ENCODE results near the gene FHOD1.

Gene FHOD1

GRCh38 chr16:67191995-67192681 lies 55.1 kb downstream of the FHOD1 start, which contains the start of gene E2F4:
E2F4 (plus strand) TSS chr16:67192155; CDS start chr16:67192228, 73 bp downstream.
- no peak for TF ChIP-seq CTCF (IDR thresholded peaks at IDR 0.05; ENCODE audit: insufficient read depth, low read length, poor library complexity, severe bottlenecking)
- peaks cover 26% of the 10 kb centered on the region for H3K36me3 ChIP-seq (ENCODE audit: control insufficient read depth, insufficient read depth, low read length)
- peak; percentile 91 for DNase-seq (ENCODE audit: extremely low read depth, insufficient read length)
- no peaks in the 10 kb centered on the region for H3K27me3 ChIP-seq (replicated peaks; ENCODE audit: control insufficient read depth, insufficient read depth, low read length)
- peak within 1 kb of the TSS; percentile 100 for H3K4me3 ChIP-seq (replicated peaks; ENCODE audit: low read depth, low read length)

DNA sequence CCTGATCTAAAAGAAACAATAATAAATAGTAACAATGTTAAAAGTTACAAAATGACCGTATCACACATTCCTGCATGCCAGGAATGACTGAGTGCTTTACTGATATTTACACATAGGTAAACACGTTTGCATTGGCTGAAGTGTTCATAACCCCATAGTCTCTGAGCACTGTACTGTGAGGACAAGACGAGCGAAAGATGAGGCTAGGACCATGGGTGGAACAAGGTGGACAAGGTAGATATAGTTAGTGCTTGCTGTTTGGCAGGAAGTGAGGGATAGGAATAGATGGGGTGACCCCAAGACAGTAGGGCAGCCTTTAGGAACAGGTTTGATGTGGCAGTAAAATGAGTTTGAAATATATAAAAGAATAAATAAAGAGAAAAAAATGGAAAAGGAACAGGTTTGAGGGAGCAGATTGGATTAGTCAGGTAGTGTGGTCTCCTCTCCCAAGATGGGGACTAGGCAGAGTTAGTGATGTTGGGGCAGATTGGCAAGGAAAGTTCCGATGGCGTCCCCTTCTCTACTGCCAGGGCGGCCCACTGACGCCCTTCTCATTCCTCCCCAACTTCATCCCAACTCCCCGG lies 55.8 kb downstream of the FHOD1 start:
- peak overlapping the region; percentile 100 for H3K4me3 ChIP-seq (replicated peaks; ENCODE audit: low read depth, low read length)
- H3K36me3 ChIP-seq (ENCODE audit: control insufficient read depth, insufficient read depth, low read length) = peaks cover 21% of the 10 kb centered on the region
- H3K27me3 ChIP-seq (replicated peaks; ENCODE audit: control insufficient read depth, insufficient read depth, low read length) = no peaks in the 10 kb centered on the region
- DNase-seq (ENCODE audit: extremely low read depth, insufficient read length) = no peak
- no peak for TF ChIP-seq CTCF (IDR thresholded peaks at IDR 0.05; ENCODE audit: insufficient read depth, low read length, poor library complexity, severe bottlenecking)

GRCh38 chr16:67190448-67191399 lies 56.6 kb downstream of the FHOD1 start:
- H3K27me3 ChIP-seq (replicated peaks; ENCODE audit: control insufficient read depth, insufficient read depth, low read length) = no peaks in the 10 kb centered on the region
- peaks cover 14% of the 10 kb centered on the region for H3K36me3 ChIP-seq (ENCODE audit: control insufficient read depth, insufficient read depth, low read length)
- TF ChIP-seq CTCF (IDR thresholded peaks at IDR 0.05; ENCODE audit: insufficient read depth, low read length, poor library complexity, severe bottlenecking) = no peak
- DNase-seq (ENCODE audit: extremely low read depth, insufficient read length) = no peak
- no peak overlapping the region for H3K4me3 ChIP-seq (replicated peaks; ENCODE audit: low read depth, low read length)

GRCh38 chr16:67190041-67190440 lies 57.2 kb downstream of the FHOD1 start, which contains the start of gene EXOC3L1:
EXOC3L1 (minus strand) TSS chr16:67190136; CDS start chr16:67189676, 460 bp downstream.
- Histone ChIP-seq H3K36me3 (ENCODE audit: control insufficient read depth, insufficient read depth, low read length) (peaks cover 11% of the 10 kb centered on the region), H3K4me3 (replicated peaks; ENCODE audit: low read depth, low read length) (no peak within 1 kb of the TSS), H3K27me3 (replicated peaks; ENCODE audit: control insufficient read depth, insufficient read depth, low read length) (no peaks in the 10 kb centered on the region)
- no peak for DNase-seq (ENCODE audit: extremely low read depth, insufficient read length)
- no peak for TF ChIP-seq CTCF (IDR thresholded peaks at IDR 0.05; ENCODE audit: insufficient read depth, low read length, poor library complexity, severe bottlenecking)

GRCh38 chr16:67188798-67189197 lies 58.5 kb downstream of the FHOD1 start:
- Histone ChIP-seq H3K36me3 (ENCODE audit: control insufficient read depth, insufficient read depth, low read length) (no peaks in the 10 kb centered on the region), H3K4me3 (replicated peaks; ENCODE audit: low read depth, low read length) (no peak overlapping the region), H3K27me3 (replicated peaks; ENCODE audit: control insufficient read depth, insufficient read depth, low read length) (no peaks in the 10 kb centered on the region; the same call in 1 of the 2 replicates)
- DNase-seq (ENCODE audit: extremely low read depth, insufficient read length) = no peak
- TF ChIP-seq CTCF (IDR thresholded peaks at IDR 0.05; ENCODE audit: insufficient read depth, low read length, poor library complexity, severe bottlenecking) = no peak
